HepG2 (cell line): ENCODE data around the gene SEC62. TPM values are rescaled to one million over a fixed set of nuclear protein-coding genes. Genes with fewer than 3 reads are reported as not detected.
A peak's percentile ranks its signal among the peaks of the same experiment; 100 is the strongest.

ENCODE experiments used
- AKAP8 ChIP-seq: sonication (generic); formaldehyde crosslinking; IDR thresholded peaks from 2 replicates; pipeline ENCODE4 v1.5.1; 2020; ENCODE audit warnings: mild to moderate bottlenecking, missing genetic modification reagents
- ARID4A ChIP-seq: sonication (generic); formaldehyde crosslinking; IDR thresholded peaks from 2 replicates; pipeline ENCODE4 v1.5.0; 2020; ENCODE audit warnings: mild to moderate bottlenecking, missing genetic modification reagents, borderline replicate concordance
- ARNTL ChIP-seq: sonication (generic); formaldehyde crosslinking; IDR thresholded peaks from 2 replicates; pipeline ENCODE4 v1.4.0; 2020; ENCODE audit warnings: mild to moderate bottlenecking, missing genetic modification reagents
- CBX1 ChIP-seq: IDR thresholded peaks from one replicate; pipeline ENCODE4 v1.6.1; 2016; ENCODE audit warnings: antibody characterized with exemption, low read depth
- E2F5 ChIP-seq: sonication (generic); formaldehyde crosslinking; conservative IDR thresholded peaks from 2 replicates; pipeline ENCODE4 v1.4.0; 2020; ENCODE audit warnings: missing genetic modification reagents
- NCOA1 ChIP-seq: sonication (generic); formaldehyde crosslinking; IDR thresholded peaks from 2 replicates; pipeline ENCODE4 v1.9.0; 2021; ENCODE audit warnings: missing genetic modification reagents
- NFKBIZ ChIP-seq: IDR thresholded peaks from 2 replicates; pipeline ENCODE4 v1.6.1; 2018; ENCODE audit warnings: missing genetic modification reagents, missing compliant biosample characterization
- PPARG ChIP-seq: conservative IDR thresholded peaks from 2 replicates; pipeline ENCODE4 v1.6.1; 2016; ENCODE audit warnings: missing biosample characterization, missing genetic modification reagents
- PRDM10 ChIP-seq: sonication (generic); formaldehyde crosslinking; IDR thresholded peaks from 2 replicates; pipeline ENCODE4 v1.4.0; 2020; ENCODE audit warnings: low read depth, missing genetic modification reagents
- RXRA ChIP-seq: sonication (generic); formaldehyde crosslinking; IDR thresholded peaks from 2 replicates; pipeline ENCODE4 v1.5.1; 2020; ENCODE audit warnings: missing genetic modification reagents
- SRY ChIP-seq: sonication (generic); formaldehyde crosslinking; IDR thresholded peaks from 2 replicates; pipeline ENCODE4 v1.8.0; 2022; ENCODE audit warnings: mild to moderate bottlenecking, missing genetic modification reagents
- TBP ChIP-seq: sonication (generic); formaldehyde crosslinking; IDR thresholded peaks from 2 replicates; pipeline ENCODE4 v1.5.0; 2020; ENCODE audit warnings: missing genetic modification reagents
- ZMYM3 ChIP-seq: sonication (generic); formaldehyde crosslinking; IDR thresholded peaks from 2 replicates; pipeline ENCODE4 v1.5.1; 2020; ENCODE audit warnings: mild to moderate bottlenecking, missing genetic modification reagents
- ZNF225 ChIP-seq: sonication (generic); formaldehyde crosslinking; IDR thresholded peaks from 2 replicates; pipeline ENCODE4 v1.4.0; 2020; ENCODE audit warnings: mild to moderate bottlenecking, missing genetic modification reagents
- ZNF281 ChIP-seq: sonication (generic); formaldehyde crosslinking; IDR thresholded peaks from 2 replicates; pipeline ENCODE4 v1.4.0; 2020; ENCODE audit warnings: missing genetic modification reagents, borderline replicate concordance
- ZNF367 ChIP-seq: sonication (generic); formaldehyde crosslinking; IDR thresholded peaks from 2 replicates; pipeline ENCODE4 v1.4.0; 2020; ENCODE audit warnings: missing genetic modification reagents, borderline replicate concordance
- ZNF607 ChIP-seq: sonication (generic); formaldehyde crosslinking; IDR thresholded peaks from 2 replicates; pipeline ENCODE4 v1.5.1; 2020; ENCODE audit warnings: missing genetic modification reagents, mild to moderate bottlenecking, borderline replicate concordance
- ZNF678 ChIP-seq: sonication (generic); formaldehyde crosslinking; IDR thresholded peaks from 2 replicates; pipeline ENCODE4 v1.4.0; 2020; ENCODE audit warnings: mild to moderate bottlenecking, missing genetic modification reagents
- ZNF724P ChIP-seq: sonication (generic); formaldehyde crosslinking; IDR thresholded peaks from 2 replicates; pipeline ENCODE4 v1.8.0; 2022; ENCODE audit warnings: missing genetic modification reagents, borderline replicate concordance
- ZNF788 ChIP-seq: sonication (generic); formaldehyde crosslinking; IDR thresholded peaks from 2 replicates; pipeline ENCODE4 v1.5.0; 2020; ENCODE audit warnings: mild to moderate bottlenecking, missing genetic modification reagents, borderline replicate concordance
- polyA plus RNA-seq, 8 experiments: library from polyadenylated mRNA; depleted of rRNA in 3 of 8; stranded (reverse) in 7 of 8; unstranded in 1 of 8; fragments of >200 nt; fragmentation: Illumina TruSeq in 4 of 8; extraction: Trizol in 4 of 8; gene quantifications; 2 replicates each; pipeline versions ENCODE4 v1.2.1 to v1.2.3, GENCODE V29; 2011 to 2016; ENCODE audit warnings: low read depth in 4 of 8, missing spikeins in 1 of 8, mixed read lengths in 1 of 8; ENCODE audit not compliant: insufficient read depth in 1 of 8
- total RNA-seq, 5 experiments: library from RNA; depleted of rRNA; stranded (reverse); fragments of >200 nt; fragmentation: Illumina TruSeq; extraction: Trizol; gene quantifications; 2 replicates each; pipeline ENCODE4 v1.2.3, GENCODE V29; 2016; ENCODE audit warnings: low read depth in 1 of 5

Gene SEC62
- total and polyA plus RNA-seq, 2 of the 13 experiments (the other 11 are each of a cell fraction or from before 2014, with no cell fraction given) = 54.0 to 68.7 TPM

- TF ChIP-seq ARID4A (CRISPR knock-in tag) (no peak; the same call in 1 of the 2 replicates), RXRA (CRISPR knock-in tag) (peak; percentile 69; the same call in 1 of the 2 replicates), NCOA1 (CRISPR knock-in tag) (no peak), PPARG (CRISPR knock-in tag) (no peak; the same call in 1 of the 2 replicates), TBP (no peak), ZNF724P (CRISPR knock-in tag) (no peak), ZNF281 (CRISPR knock-in tag) (no peak), ZNF678 (CRISPR knock-in tag) (no peak), PRDM10 (0 out of 2 replicates have a peak, but pooled peaks have one; percentile 19), ZNF607 (no peak), AKAP8 (no peak), CBX1 (no peak), NFKBIZ (no peak), ZNF225 (CRISPR knock-in tag) (no peak), ARNTL (CRISPR knock-in tag) (no peak), ZNF788 (CRISPR knock-in tag) (0 out of 2 replicates have a peak, but pooled peaks have one; percentile 42), SRY (CRISPR knock-in tag) (no peak), ZMYM3 (no peak), E2F5 (no peak), ZNF367 (CRISPR knock-in tag) (no peak)
These were observed 37.3 kb downstream of the SEC62 start (continued) for GRCh38 chr3:170003881-170004356.
